Placental pericyte (primary cell): Measurements from ENCODE around the gene AGBL1. TPM values are rescaled to one million over a fixed set of nuclear protein-coding genes. Genes with fewer than 3 reads are reported as not detected.

ENCODE experiments used
- small RNA-seq: library from RNA; depleted of rRNA; stranded (forward); fragments of <200 nt; gene quantifications from one replicate; pipeline ENCODE3, GENCODE V24; 2012; ENCODE audit warnings: low replicate concordance
- total RNA-seq: library from RNA; depleted of rRNA; stranded (reverse); fragments of >200 nt; gene quantifications from 2 replicates; pipeline ENCODE4 v1.2.3, GENCODE V29; 2012

Gene AGBL1
- not detected in 2 replicates for total RNA-seq

DNA sequence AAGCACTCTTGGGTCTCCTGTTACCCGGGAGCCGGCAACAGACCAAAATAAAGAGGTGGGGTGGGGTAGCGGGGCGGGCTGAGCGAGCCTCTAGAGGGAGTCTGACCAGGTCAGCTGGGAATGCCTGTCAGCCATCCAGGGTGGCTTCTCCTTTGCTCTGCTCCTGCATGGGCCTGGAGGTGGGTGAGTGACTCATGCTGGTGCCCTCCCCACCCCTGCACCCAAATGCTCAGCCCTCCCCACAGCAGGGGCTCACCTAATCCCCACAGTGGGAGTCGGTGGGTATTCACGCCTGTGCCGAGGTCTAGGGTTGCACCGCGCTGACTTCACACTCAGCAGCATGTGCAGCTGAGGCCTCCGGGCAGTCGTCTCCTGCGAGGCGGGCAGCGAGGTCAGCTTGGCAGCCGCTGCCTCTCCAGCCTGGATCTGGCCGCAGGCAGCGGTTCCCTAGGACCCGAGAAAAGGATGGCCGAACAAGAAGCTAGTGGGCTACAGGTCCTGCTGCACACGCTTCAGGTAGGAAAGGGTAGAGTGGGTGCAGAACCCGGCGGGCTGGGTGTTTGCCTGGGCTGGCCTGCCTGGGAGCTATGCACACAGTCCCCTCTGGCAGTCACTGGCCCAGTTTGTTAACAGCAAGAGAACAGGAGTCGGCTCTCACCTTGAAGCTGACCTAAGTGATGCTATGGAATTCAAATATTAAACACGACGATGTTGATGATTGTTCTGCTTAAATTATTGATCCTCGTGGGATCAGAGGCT is at the start of gene AGBL1:
TSS of gene AGBL1 (plus strand) at position 364 of the 759 bp plus-strand sequence.

Small RNAs within 50 kb of the gene (small RNA-seq; reads per million reads assigned to genes)
- gene RF00284 (0.16 reads per million), gene RNA5SP400 (not detected)
